ENCODE measurements around the gene AMOTL2. TPM values are rescaled to one million over a fixed set of nuclear protein-coding genes. Genes with fewer than 3 reads are reported as not detected.
A peak's percentile ranks its signal among the peaks of the same experiment; 100 is the strongest.

Gene AMOTL2
- polyA plus RNA-seq, 1 of the 3 experiments (the other 2 are of a cell fraction), result 185 TPM

GRCh38 chr3:134375582-134376384, 1.5 kb upstream of the AMOTL2 start:
- DNase-seq, result no peak
- peaks cover 27% of the 10 kb centered on the region for H4K20me1 ChIP-seq (ENCODE audit: insufficient read depth)
- peaks cover 9 to 17% of the 10 kb centered on the region in 2 experiments for H3K36me3 ChIP-seq (replicated peaks in 1 of 2; ENCODE audit: control insufficient read depth in 1 of 2, insufficient read depth in 2 of 2, low read length in 1 of 2)
- POLR2A ChIA-PET, result no interaction called here
- no peak overlapping the region for H3K4me3 ChIP-seq (ENCODE audit: low read depth in 2 of 2, low read length in 1 of 2)
- peak overlapping the region; percentile 100; the same call in 1 of the 2 replicates for H3K9ac ChIP-seq
- H3K4me2 ChIP-seq, result peak overlapping the region; percentile 89; the same call in 1 of the 2 replicates
- H3K27ac ChIP-seq (ENCODE audit: low read depth in 2 of 2, low read length in 1 of 2), result peak overlapping the region in 1 of 2 experiments; percentile 99; a peak in 1 of 4 replicates
- peaks cover 40% of the 10 kb centered on the region for H3K79me2 ChIP-seq (ENCODE audit: insufficient read depth)
- peaks cover 11 to 19% of the 10 kb centered on the region in 2 experiments; a peak in 3 of 4 replicates for H3K4me1 ChIP-seq (ENCODE audit: control insufficient read depth in 1 of 2, insufficient read depth in 2 of 2, low read depth in 1 of 2, low read length in 1 of 2)
- H3F3A ChIP-seq (replicated peaks; ENCODE audit: insufficient read depth), result peaks cover 13% of the 10 kb centered on the region
- H3K27me3 ChIP-seq (ENCODE audit: insufficient read depth), result no peaks in the 10 kb centered on the region
- H2AFZ ChIP-seq (ENCODE audit: low read depth), result no peak overlapping the region
- CTCF ChIA-PET, result interaction anchor here (0.6 to 1.7 kb wide), 6 partner anchors 12 to 162 kb away, joined by 3 to 6 read pairs (median 3); no protein-coding TSS in a partner anchor
- no peaks in the 10 kb centered on the region for H3K9me3 ChIP-seq
- 87% methylated on average over 8 of the region's 8 CpGs for WGBS (ENCODE audit: low lambda C conversion rate)
- H3K9me2 ChIP-seq, result no peaks in the 10 kb centered on the region
- TF ChIP-seq REST (IDR thresholded peaks at IDR 0.05; ENCODE audit: low read depth, low read length), result no peak
- no peak for TF ChIP-seq MEF2A (IDR thresholded peaks at IDR 0.05; ENCODE audit: borderline replicate concordance, low read depth)
- TF ChIP-seq POLR2AphosphoS5 (IDR thresholded peaks at IDR 0.05; ENCODE audit: low read depth, low read length), result no peak
- TF ChIP-seq RXRA (IDR thresholded peaks at IDR 0.05; ENCODE audit: borderline replicate concordance, low read depth), result no peak
- TF ChIP-seq SMC3 (IDR thresholded peaks at IDR 0.05; ENCODE audit: low read depth, low read length), result no peak
- TF ChIP-seq EZH2phosphoT487 (IDR thresholded peaks at IDR 0.05; ENCODE audit: borderline replicate concordance, low read depth), result no peak
- TF ChIP-seq MAX (IDR thresholded peaks at IDR 0.05; ENCODE audit: low read depth), result no peak
- TF ChIP-seq SIN3A (IDR thresholded peaks at IDR 0.05; ENCODE audit: borderline replicate concordance, low read depth, low read length), result no peak
- TF ChIP-seq CHD2 (IDR thresholded peaks at IDR 0.05; ENCODE audit: low read length, partially characterized antibody), result no peak

Measured in SK-N-SH (cell line).